ENCODE measurements around the gene FDX1. TPM values are rescaled to one million over a fixed set of nuclear protein-coding genes. Genes with fewer than 3 reads are reported as not detected.

FDX1 gene
- total and polyA plus RNA-seq, 2 of the 13 experiments (the other 11 are each of a cell fraction or from before 2014, with no cell fraction given): 4.5 to 13.1 TPM

DNA sequence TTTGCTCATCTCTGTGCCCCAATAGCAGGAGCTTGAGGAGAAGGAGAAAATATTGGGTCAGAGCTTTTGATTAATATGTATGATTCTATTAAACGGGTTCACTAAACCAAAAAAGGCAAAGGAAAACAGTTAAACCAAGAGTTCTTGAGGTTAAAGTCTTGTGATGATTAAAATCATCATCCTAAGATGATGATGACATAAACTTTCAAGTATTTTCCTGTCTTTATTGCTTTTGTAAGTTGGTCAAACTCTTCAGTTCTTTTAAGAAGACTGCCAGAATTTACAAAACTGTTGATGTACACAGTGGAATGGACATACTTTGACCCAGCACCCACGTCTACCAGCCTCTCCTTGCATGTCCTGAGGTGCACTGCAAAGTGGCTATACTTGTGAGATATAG, 41.0 kb downstream of the FDX1 start:
- in situ Hi-C loops (cut with HindIII; ENCODE audit: extremely low pct_ligation_motif_present, low pct_unique_long_range_greater_than_20kb): no loop called here
- CTCF ChIA-PET (ENCODE audit: low intra/inter-chr PET ratio, low total read pairs): no interaction called here
- Histone ChIP-seq H3K9ac (ENCODE audit: insufficient read depth, low read depth, low read length) (no peak overlapping the region), H2AFZ (ENCODE audit: low read length) (no peak overlapping the region), H3K4me1 (ENCODE audit: insufficient read depth, low read length) (peaks cover 24% of the 10 kb centered on the region), H4K20me1 (ENCODE audit: insufficient read depth, low read length) (no peaks in the 10 kb centered on the region; the same call in 1 of the 2 replicates), H3K27ac (ENCODE audit: extremely low read length, insufficient read depth, low read length) (no peak overlapping the region), H3K9me3 (ENCODE audit: low read length) (no peaks in the 10 kb centered on the region), H3K36me3 (replicated peaks in 1 of 2; ENCODE audit: control insufficient read depth in 1 of 2, insufficient read depth in 2 of 2, low read length in 2 of 2) (no peaks in the 10 kb centered on the region), H3K4me3 (replicated peaks in 1 of 3; ENCODE audit: insufficient read depth in 1 of 3, low read depth in 2 of 3, low read length in 3 of 3) (no peak overlapping the region), H3K4me2 (ENCODE audit: low read depth, low read length) (no peak overlapping the region), H3K79me2 (ENCODE audit: insufficient read depth, low read length) (no peaks in the 10 kb centered on the region), H3K27me3 (ENCODE audit: control insufficient read depth in 1 of 2, insufficient read depth in 2 of 2, low read length in 2 of 2) (no peaks in the 10 kb centered on the region)
- FAIRE-seq (no peak), DNase-seq (ENCODE audit: low spot score) (no peak), ATAC-seq (no peak)
- intact Hi-C loops (cut with micrococcal nuclease; ENCODE audit: unreplicated experiment): no loop called here
- POLR2A ChIA-PET: no interaction called here
- BruUV-seq (replicated peaks): TSS peak; percentile 33
- WGBS (ENCODE audit: low lambda C conversion rate): 77% methylated on average over 2 of the region's 2 CpGs
- TF ChIP-seq NKX3-1 (CRISPR knock-in tag; IDR thresholded peaks at IDR 0.05) (no peak), REL (CRISPR knock-in tag; conservative IDR thresholded peaks at IDR 0.05) (no peak), ZNF552 (CRISPR knock-in tag; IDR thresholded peaks at IDR 0.05; ENCODE audit: borderline replicate concordance) (no peak), ZZZ3 (CRISPR knock-in tag; IDR thresholded peaks at IDR 0.05; ENCODE audit: borderline replicate concordance) (no peak), ZNF746 (CRISPR knock-in tag; IDR thresholded peaks at IDR 0.05) (no peak), NR2C2 (CRISPR knock-in tag; IDR thresholded peaks at IDR 0.05; ENCODE audit: borderline replicate concordance) (no peak), NFE2L2 (IDR thresholded peaks at IDR 0.05; ENCODE audit: low read length) (no peak), SCMH1 (CRISPR knock-in tag; IDR thresholded peaks at IDR 0.05; ENCODE audit: borderline replicate concordance) (no peak), KAT2B (IDR thresholded peaks at IDR 0.05; ENCODE audit: borderline replicate concordance, low read depth, low read length) (no peak), ZNF253 (CRISPR knock-in tag; IDR thresholded peaks at IDR 0.05; ENCODE audit: borderline replicate concordance) (no peak)
- TF ChIP-seq, protein P1, sequence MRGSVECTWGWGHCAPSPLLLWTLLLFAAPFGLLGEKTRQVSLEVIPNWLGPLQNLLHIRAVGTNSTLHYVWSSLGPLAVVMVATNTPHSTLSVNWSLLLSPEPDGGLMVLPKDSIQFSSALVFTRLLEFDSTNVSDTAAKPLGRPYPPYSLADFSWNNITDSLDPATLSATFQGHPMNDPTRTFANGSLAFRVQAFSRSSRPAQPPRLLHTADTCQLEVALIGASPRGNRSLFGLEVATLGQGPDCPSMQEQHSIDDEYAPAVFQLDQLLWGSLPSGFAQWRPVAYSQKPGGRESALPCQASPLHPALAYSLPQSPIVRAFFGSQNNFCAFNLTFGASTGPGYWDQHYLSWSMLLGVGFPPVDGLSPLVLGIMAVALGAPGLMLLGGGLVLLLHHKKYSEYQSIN (CRISPR knock-in tag; IDR thresholded peaks at IDR 0.05; ENCODE audit: borderline replicate concordance): no peak
- TF ChIP-seq, protein P2, sequence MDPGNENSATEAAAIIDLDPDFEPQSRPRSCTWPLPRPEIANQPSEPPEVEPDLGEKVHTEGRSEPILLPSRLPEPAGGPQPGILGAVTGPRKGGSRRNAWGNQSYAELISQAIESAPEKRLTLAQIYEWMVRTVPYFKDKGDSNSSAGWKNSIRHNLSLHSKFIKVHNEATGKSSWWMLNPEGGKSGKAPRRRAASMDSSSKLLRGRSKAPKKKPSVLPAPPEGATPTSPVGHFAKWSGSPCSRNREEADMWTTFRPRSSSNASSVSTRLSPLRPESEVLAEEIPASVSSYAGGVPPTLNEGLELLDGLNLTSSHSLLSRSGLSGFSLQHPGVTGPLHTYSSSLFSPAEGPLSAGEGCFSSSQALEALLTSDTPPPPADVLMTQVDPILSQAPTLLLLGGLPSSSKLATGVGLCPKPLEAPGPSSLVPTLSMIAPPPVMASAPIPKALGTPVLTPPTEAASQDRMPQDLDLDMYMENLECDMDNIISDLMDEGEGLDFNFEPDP (CRISPR knock-in tag; conservative IDR thresholded peaks at IDR 0.05): no peak
- TF ChIP-seq, protein P3, sequence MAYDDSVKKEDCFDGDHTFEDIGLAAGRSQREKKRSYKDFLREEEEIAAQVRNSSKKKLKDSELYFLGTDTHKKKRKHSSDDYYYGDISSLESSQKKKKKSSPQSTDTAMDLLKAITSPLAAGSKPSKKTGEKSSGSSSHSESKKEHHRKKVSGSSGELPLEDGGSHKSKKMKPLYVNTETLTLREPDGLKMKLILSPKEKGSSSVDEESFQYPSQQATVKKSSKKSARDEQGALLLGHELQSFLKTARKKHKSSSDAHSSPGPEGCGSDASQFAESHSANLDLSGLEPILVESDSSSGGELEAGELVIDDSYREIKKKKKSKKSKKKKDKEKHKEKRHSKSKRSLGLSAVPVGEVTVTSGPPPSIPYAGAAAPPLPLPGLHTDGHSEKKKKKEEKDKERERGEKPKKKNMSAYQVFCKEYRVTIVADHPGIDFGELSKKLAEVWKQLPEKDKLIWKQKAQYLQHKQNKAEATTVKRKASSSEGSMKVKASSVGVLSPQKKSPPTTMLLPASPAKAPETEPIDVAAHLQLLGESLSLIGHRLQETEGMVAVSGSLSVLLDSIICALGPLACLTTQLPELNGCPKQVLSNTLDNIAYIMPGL (CRISPR knock-in tag; IDR thresholded peaks at IDR 0.05; ENCODE audit: borderline replicate concordance in 1 of 2, low read depth in 1 of 2): no peak
- TF ChIP-seq, protein P4, sequence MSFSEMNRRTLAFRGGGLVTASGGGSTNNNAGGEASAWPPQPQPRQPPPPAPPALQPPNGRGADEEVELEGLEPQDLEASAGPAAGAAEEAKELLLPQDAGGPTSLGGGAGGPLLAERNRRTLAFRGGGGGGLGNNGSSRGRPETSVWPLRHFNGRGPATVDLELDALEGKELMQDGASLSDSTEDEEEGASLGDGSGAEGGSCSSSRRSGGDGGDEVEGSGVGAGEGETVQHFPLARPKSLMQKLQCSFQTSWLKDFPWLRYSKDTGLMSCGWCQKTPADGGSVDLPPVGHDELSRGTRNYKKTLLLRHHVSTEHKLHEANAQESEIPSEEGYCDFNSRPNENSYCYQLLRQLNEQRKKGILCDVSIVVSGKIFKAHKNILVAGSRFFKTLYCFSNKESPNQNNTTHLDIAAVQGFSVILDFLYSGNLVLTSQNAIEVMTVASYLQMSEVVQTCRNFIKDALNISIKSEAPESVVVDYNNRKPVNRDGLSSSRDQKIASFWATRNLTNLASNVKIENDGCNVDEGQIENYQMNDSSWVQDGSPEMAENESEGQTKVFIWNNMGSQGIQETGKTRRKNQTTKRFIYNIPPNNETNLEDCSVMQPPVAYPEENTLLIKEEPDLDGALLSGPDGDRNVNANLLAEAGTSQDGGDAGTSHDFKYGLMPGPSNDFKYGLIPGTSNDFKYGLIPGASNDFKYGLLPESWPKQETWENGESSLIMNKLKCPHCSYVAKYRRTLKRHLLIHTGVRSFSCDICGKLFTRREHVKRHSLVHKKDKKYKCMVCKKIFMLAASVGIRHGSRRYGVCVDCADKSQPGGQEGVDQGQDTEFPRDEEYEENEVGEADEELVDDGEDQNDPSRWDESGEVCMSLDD (CRISPR knock-in tag; IDR thresholded peaks at IDR 0.05; ENCODE audit: borderline replicate concordance): no peak

Data from HepG2 (cell line).